ENCODE data around the gene PAPSS2. TPM values are rescaled to one million over a fixed set of nuclear protein-coding genes. Genes with fewer than 3 reads are reported as not detected.

Gene PAPSS2
- total and polyA plus RNA-seq, 2 experiments from 2014 or later: 13.2 to 19.6 TPM

DNA sequence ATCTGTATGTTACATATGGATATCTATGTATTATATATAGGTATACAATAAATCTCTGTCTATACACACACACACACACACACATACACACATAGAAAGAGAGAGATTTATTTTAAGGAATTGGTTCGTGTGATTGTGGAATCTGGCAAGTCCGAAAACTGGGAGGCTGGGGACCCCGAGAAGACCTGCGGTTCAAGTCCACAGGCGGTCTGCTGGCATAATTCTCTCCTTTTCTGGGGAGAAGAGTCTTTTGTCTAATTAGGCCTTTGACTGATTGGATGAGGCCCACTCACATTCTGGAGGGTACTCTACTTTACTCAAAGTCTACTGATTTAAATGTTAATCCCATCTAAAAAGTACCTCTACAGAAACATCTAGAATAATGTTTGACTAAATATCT lies 65.1 kb downstream of the PAPSS2 start:
- no peak overlapping the region for H2AFZ ChIP-seq
- Mint-ChIP-seq H3K4me1 (peaks cover 5% of the 10 kb centered on the region; the same call in 2 of the 3 replicates), H3K36me3 (ENCODE audit: low read depth) (no peaks in the 10 kb centered on the region), H3K9me3 (no peaks in the 10 kb centered on the region), H3K4me3 (no peak overlapping the region), H3K27ac (no peak overlapping the region), H3K27me3 (ENCODE audit: insufficient read depth, low read depth, poor library complexity) (peaks cover 4% of the 10 kb centered on the region)
- H3K4me2 ChIP-seq: no peak overlapping the region
- H3K27me3 ChIP-seq (ENCODE audit: insufficient read depth): no peaks in the 10 kb centered on the region
- no peaks in the 10 kb centered on the region for H3K36me3 ChIP-seq (ENCODE audit: insufficient read depth)
- H3K4me1 ChIP-seq (ENCODE audit: insufficient read depth): peaks cover 5% of the 10 kb centered on the region
- H3K27ac ChIP-seq (ENCODE audit: low read depth): no peak overlapping the region
- TF ChIP-seq ZNF331 (CRISPR knock-in tag; IDR thresholded peaks at IDR 0.05; ENCODE audit: low read depth) (no peak), POLR2AphosphoS5 (IDR thresholded peaks at IDR 0.05; ENCODE audit: low read depth) (no peak), EZH2phosphoT487 (IDR thresholded peaks at IDR 0.05; ENCODE audit: unreplicated experiment) (no peak), CREB1 (CRISPR knock-in tag; IDR thresholded peaks at IDR 0.05; ENCODE audit: low read depth) (no peak), ZNF114 (CRISPR knock-in tag; IDR thresholded peaks at IDR 0.05) (no peak), JUNB (IDR thresholded peaks at IDR 0.05; ENCODE audit: unreplicated experiment) (no peak), STAT1 (IDR thresholded peaks at IDR 0.05; ENCODE audit: unreplicated experiment) (no peak), NANOG (IDR thresholded peaks at IDR 0.05; ENCODE audit: borderline replicate concordance) (no peak), EZH2 (IDR thresholded peaks at IDR 0.05; ENCODE audit: low read depth, unreplicated experiment) (no peak)
- TF ChIP-seq, protein P1, sequence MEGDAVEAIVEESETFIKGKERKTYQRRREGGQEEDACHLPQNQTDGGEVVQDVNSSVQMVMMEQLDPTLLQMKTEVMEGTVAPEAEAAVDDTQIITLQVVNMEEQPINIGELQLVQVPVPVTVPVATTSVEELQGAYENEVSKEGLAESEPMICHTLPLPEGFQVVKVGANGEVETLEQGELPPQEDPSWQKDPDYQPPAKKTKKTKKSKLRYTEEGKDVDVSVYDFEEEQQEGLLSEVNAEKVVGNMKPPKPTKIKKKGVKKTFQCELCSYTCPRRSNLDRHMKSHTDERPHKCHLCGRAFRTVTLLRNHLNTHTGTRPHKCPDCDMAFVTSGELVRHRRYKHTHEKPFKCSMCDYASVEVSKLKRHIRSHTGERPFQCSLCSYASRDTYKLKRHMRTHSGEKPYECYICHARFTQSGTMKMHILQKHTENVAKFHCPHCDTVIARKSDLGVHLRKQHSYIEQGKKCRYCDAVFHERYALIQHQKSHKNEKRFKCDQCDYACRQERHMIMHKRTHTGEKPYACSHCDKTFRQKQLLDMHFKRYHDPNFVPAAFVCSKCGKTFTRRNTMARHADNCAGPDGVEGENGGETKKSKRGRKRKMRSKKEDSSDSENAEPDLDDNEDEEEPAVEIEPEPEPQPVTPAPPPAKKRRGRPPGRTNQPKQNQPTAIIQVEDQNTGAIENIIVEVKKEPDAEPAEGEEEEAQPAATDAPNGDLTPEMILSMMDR (conservative IDR thresholded peaks at IDR 0.05; ENCODE audit: low read depth in 2 of 2): no peak
- TF ChIP-seq, protein P2, sequence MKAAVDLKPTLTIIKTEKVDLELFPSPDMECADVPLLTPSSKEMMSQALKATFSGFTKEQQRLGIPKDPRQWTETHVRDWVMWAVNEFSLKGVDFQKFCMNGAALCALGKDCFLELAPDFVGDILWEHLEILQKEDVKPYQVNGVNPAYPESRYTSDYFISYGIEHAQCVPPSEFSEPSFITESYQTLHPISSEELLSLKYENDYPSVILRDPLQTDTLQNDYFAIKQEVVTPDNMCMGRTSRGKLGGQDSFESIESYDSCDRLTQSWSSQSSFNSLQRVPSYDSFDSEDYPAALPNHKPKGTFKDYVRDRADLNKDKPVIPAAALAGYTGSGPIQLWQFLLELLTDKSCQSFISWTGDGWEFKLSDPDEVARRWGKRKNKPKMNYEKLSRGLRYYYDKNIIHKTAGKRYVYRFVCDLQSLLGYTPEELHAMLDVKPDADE (IDR thresholded peaks at IDR 0.05): no peak
- TF ChIP-seq, protein P3, sequence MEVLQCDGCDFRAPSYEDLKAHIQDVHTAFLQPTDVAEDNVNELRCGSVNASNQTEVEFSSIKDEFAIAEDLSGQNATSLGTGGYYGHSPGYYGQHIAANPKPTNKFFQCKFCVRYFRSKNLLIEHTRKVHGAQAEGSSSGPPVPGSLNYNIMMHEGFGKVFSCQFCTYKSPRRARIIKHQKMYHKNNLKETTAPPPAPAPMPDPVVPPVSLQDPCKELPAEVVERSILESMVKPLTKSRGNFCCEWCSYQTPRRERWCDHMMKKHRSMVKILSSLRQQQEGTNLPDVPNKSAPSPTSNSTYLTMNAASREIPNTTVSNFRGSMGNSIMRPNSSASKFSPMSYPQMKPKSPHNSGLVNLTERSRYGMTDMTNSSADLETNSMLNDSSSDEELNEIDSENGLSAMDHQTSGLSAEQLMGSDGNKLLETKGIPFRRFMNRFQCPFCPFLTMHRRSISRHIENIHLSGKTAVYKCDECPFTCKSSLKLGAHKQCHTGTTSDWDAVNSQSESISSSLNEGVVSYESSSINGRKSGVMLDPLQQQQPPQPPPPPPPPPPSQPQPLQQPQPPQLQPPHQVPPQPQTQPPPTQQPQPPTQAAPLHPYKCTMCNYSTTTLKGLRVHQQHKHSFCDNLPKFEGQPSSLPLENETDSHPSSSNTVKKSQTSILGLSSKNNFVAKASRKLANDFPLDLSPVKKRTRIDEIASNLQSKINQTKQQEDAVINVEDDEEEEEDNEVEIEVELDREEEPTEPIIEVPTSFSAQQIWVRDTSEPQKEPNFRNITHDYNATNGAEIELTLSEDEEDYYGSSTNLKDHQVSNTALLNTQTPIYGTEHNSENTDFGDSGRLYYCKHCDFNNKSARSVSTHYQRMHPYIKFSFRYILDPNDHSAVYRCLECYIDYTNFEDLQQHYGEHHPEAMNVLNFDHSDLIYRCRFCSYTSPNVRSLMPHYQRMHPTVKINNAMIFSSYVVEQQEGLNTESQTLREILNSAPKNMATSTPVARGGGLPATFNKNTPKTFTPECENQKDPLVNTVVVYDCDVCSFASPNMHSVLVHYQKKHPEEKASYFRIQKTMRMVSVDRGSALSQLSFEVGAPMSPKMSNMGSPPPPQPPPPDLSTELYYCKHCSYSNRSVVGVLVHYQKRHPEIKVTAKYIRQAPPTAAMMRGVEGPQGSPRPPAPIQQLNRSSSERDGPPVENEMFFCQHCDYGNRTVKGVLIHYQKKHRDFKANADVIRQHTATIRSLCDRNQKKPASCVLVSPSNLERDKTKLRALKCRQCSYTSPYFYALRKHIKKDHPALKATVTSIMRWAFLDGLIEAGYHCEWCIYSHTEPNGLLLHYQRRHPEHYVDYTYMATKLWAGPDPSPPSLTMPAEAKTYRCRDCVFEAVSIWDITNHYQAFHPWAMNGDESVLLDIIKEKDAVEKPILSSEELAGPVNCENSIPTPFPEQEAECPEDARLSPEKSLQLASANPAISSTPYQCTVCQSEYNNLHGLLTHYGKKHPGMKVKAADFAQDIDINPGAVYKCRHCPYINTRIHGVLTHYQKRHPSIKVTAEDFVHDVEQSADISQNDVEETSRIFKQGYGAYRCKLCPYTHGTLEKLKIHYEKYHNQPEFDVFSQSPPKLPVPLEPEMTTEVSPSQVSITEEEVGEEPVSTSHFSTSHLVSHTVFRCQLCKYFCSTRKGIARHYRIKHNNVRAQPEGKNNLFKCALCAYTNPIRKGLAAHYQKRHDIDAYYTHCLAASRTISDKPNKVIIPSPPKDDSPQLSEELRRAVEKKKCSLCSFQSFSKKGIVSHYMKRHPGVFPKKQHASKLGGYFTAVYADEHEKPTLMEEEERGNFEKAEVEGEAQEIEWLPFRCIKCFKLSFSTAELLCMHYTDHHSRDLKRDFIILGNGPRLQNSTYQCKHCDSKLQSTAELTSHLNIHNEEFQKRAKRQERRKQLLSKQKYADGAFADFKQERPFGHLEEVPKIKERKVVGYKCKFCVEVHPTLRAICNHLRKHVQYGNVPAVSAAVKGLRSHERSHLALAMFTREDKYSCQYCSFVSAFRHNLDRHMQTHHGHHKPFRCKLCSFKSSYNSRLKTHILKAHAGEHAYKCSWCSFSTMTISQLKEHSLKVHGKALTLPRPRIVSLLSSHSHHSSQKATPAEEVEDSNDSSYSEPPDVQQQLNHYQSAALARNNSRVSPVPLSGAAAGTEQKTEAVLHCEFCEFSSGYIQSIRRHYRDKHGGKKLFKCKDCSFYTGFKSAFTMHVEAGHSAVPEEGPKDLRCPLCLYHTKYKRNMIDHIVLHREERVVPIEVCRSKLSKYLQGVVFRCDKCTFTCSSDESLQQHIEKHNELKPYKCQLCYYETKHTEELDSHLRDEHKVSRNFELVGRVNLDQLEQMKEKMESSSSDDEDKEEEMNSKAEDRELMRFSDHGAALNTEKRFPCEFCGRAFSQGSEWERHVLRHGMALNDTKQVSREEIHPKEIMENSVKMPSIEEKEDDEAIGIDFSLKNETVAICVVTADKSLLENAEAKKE (CRISPR knock-in tag; IDR thresholded peaks at IDR 0.05): no peak
- TF ChIP-seq, protein P4, sequence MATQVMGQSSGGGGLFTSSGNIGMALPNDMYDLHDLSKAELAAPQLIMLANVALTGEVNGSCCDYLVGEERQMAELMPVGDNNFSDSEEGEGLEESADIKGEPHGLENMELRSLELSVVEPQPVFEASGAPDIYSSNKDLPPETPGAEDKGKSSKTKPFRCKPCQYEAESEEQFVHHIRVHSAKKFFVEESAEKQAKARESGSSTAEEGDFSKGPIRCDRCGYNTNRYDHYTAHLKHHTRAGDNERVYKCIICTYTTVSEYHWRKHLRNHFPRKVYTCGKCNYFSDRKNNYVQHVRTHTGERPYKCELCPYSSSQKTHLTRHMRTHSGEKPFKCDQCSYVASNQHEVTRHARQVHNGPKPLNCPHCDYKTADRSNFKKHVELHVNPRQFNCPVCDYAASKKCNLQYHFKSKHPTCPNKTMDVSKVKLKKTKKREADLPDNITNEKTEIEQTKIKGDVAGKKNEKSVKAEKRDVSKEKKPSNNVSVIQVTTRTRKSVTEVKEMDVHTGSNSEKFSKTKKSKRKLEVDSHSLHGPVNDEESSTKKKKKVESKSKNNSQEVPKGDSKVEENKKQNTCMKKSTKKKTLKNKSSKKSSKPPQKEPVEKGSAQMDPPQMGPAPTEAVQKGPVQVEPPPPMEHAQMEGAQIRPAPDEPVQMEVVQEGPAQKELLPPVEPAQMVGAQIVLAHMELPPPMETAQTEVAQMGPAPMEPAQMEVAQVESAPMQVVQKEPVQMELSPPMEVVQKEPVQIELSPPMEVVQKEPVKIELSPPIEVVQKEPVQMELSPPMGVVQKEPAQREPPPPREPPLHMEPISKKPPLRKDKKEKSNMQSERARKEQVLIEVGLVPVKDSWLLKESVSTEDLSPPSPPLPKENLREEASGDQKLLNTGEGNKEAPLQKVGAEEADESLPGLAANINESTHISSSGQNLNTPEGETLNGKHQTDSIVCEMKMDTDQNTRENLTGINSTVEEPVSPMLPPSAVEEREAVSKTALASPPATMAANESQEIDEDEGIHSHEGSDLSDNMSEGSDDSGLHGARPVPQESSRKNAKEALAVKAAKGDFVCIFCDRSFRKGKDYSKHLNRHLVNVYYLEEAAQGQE (IDR thresholded peaks at IDR 0.05; ENCODE audit: unreplicated experiment): no peak
- H3F3A ChIP-seq (replicated peaks; ENCODE audit: low read depth): no peaks in the 10 kb centered on the region
- DNase-seq (ENCODE audit: low spot score) (no peak), ATAC-seq (no peak)
- H3K9me2 ChIP-seq (ENCODE audit: insufficient read depth): 0 out of 2 replicates have a peak, but pooled peaks cover 4% of the 10 kb centered on the region
- H4K20me1 ChIP-seq (replicated peaks; ENCODE audit: insufficient read depth): no peaks in the 10 kb centered on the region
- no peaks in the 10 kb centered on the region for H3K79me2 ChIP-seq (replicated peaks; ENCODE audit: insufficient read depth)
- no peak overlapping the region for H3K4me3 ChIP-seq

Measured in GM23338 (cell line).